Parathyroid adenoma (tissue), 2 donors: ENCODE measurements around the gene NPFFR2.

Experiments
- H2AFZ ChIP-seq: fragments of 300-600 bp; sonication (generic); one replicate; pipeline ENCODE4 v1.7.0; 2017; ENCODE audit warnings: antibody characterized with exemption, mild to moderate bottlenecking
- H3K27ac ChIP-seq: fragments of 300-600 bp; sonication (generic); one replicate; pipeline ENCODE4 v1.7.0; 2017
- H3K27me3 ChIP-seq: fragments of 300-600 bp; sonication (generic); one replicate; pipeline ENCODE4 v1.7.0; 2017; ENCODE audit warnings: low read length; ENCODE audit not compliant: control insufficient read depth, insufficient read depth
- H3K36me3 ChIP-seq: fragments of 300-600 bp; sonication (generic); one replicate; pipeline ENCODE4 v1.7.0; 2017; ENCODE audit warnings: low read length; ENCODE audit not compliant: control insufficient read depth, insufficient read depth
- H3K4me1 ChIP-seq: fragments of 300-600 bp; sonication (generic); one replicate; pipeline ENCODE4 v1.7.0; 2017; ENCODE audit warnings: control low read depth
- H3K4me2 ChIP-seq: fragments of 300-600 bp; sonication (generic); one replicate; pipeline ENCODE4 v1.7.0; 2017; ENCODE audit warnings: low read length
- H3K4me3 ChIP-seq: fragments of 300-600 bp; sonication (generic); one replicate; pipeline ENCODE4 v1.7.0; 2017; ENCODE audit warnings: low read depth, low read length
- H3K79me2 ChIP-seq: fragments of 300-600 bp; sonication (generic); one replicate; pipeline ENCODE4 v1.7.0; 2017; ENCODE audit warnings: control low read depth
- H3K9ac ChIP-seq: fragments of 300-600 bp; sonication (generic); one replicate; pipeline ENCODE4 v1.7.0; 2017; ENCODE audit warnings: mild to moderate bottlenecking
- H3K9me3 ChIP-seq: fragments of 300-600 bp; sonication (generic); one replicate; pipeline ENCODE4 v1.7.0; 2017; ENCODE audit warnings: low read length; ENCODE audit not compliant: control insufficient read depth
- CTCF ChIP-seq: fragments of 300-600 bp; sonication (generic); IDR thresholded peaks from one replicate; pipeline ENCODE4 v1.7.0; 2017; ENCODE audit warnings: antibody characterized with exemption, mild to moderate bottlenecking
- donor health status: primary hyperparathyroidism.

Gene NPFFR2

DNA sequence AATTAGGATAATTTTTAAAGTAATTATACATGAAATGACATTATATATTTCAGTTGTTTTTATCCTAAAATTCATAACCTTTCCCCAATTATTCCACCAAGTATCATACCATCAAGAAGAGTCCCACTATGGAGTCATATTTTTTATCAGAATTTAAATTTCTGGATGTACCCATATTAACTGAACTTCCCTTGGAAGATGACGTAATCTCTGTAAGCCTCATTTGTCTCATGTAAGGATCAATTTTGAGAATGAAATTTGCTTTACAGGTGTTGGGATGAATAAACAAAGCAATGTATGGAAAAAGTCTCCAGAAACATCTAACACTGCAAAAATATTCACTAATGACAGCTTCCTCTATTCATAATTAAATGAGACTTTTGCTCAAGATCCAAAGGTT, 147.5 kb downstream of the NPFFR2 start:
- H3K27ac ChIP-seq, result no peak overlapping the region
- no peaks in the 10 kb centered on the region for H3K79me2 ChIP-seq
- H3K4me2 ChIP-seq, result no peak overlapping the region
- no peaks in the 10 kb centered on the region for H3K36me3 ChIP-seq
- no peak overlapping the region for H3K9ac ChIP-seq
- no peak for TF ChIP-seq CTCF
- H3K4me3 ChIP-seq, result no peak overlapping the region
- no peak overlapping the region for H2AFZ ChIP-seq
- H3K4me1 ChIP-seq, result no peaks in the 10 kb centered on the region
- no peaks in the 10 kb centered on the region for H3K27me3 ChIP-seq
- no peaks in the 10 kb centered on the region for H3K9me3 ChIP-seq

DNA sequence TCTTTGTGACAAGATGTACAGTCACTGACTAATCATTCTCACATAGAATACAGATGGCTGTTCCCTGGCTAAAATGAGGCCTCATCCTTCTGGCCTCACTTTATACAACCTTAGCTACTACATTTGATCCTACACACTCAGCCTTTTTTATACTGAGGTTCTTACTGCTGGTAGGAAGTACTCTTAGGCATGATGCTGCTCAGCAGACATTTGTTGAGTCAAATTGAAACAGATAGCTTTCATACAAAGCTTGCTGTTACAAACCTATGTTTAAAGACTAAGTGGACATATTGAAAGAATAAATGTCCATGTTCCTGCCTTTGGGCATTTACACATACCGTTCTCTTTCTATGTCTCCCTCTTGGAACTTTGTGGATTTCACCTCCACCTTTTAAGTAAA, 154.9 kb downstream of the NPFFR2 start:
- Histone ChIP-seq H3K4me2 (no peak overlapping the region), H3K79me2 (no peaks in the 10 kb centered on the region), H3K4me1 (no peaks in the 10 kb centered on the region), H3K36me3 (no peaks in the 10 kb centered on the region), H3K27ac (no peak overlapping the region), H3K9ac (no peak overlapping the region), H3K9me3 (no peaks in the 10 kb centered on the region), H3K4me3 (no peak overlapping the region), H3K27me3 (no peaks in the 10 kb centered on the region), H2AFZ (no peak overlapping the region)
- no peak for TF ChIP-seq CTCF

DNA sequence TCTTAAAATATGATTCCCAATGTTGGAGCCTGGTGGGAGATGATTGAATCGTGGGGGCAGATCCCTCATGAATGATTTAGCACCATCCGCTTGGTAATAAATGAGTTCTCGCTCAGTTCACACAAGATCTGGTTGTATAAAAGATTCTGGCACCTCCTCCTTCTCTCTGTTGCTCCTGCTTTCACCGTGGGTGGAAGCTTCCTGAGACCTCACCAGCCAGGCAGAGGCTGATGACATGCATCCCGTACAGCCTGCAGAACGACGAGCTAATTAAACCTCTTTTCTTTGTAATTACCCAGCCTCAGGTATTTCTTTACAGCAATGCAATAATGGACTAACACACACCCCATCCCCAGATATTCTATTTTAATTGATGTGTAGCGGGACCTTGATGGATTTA, 162.2 kb downstream of the NPFFR2 start:
- H2AFZ ChIP-seq, result no peak overlapping the region
- no peak overlapping the region for H3K27ac ChIP-seq
- no peaks in the 10 kb centered on the region for H3K27me3 ChIP-seq
- H3K9ac ChIP-seq, result no peak overlapping the region
- no peak overlapping the region for H3K4me2 ChIP-seq
- no peak for TF ChIP-seq CTCF
- no peak overlapping the region for H3K4me3 ChIP-seq
- no peaks in the 10 kb centered on the region for H3K9me3 ChIP-seq
- no peaks in the 10 kb centered on the region for H3K36me3 ChIP-seq
- no peaks in the 10 kb centered on the region for H3K4me1 ChIP-seq
- H3K79me2 ChIP-seq, result no peaks in the 10 kb centered on the region

DNA sequence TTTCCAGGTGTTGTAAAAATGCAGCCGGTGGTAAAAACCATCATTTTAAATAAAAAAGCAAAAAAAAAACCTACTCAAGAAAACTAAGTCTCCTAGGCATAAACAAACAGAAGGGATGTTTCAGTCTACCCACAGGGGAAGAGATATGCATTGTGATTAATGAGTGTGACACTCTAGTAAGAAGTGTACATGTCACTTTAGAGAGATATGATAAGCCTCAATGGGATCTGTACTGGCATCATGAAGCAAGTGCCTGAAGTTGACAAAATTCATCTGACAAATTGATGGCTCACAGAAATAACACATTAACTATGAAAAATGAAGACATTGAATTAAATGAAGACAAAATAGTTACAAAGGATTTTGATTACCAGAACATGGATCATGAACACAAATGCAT, 162.7 kb downstream of the NPFFR2 start:
- Histone ChIP-seq H3K4me2 (no peak overlapping the region), H3K9ac (no peak overlapping the region), H3K4me1 (no peaks in the 10 kb centered on the region), H2AFZ (no peak overlapping the region), H3K27me3 (no peaks in the 10 kb centered on the region), H3K27ac (no peak overlapping the region), H3K4me3 (no peak overlapping the region), H3K79me2 (no peaks in the 10 kb centered on the region), H3K36me3 (no peaks in the 10 kb centered on the region), H3K9me3 (no peaks in the 10 kb centered on the region)
- no peak for TF ChIP-seq CTCF
